ENCODE measurements around the gene HOXA5. TPM values are rescaled to one million over a fixed set of nuclear protein-coding genes. Genes with fewer than 3 reads are reported as not detected.

Gene HOXA5
- total RNA-seq (2021; ENCODE audit: unreplicated experiment), result 6.7 TPM
- polyA plus RNA-seq (2012), result 3.2 and 7.2 TPM in 2 replicates
- percentile 67 among the genes with signal in this experiment for Bru-seq, nascent RNA
- percentile 76 among the genes with signal in this experiment for BruChase-seq, experiment 1, labeled RNA remaining after a 6-hour chase
- BruChase-seq, experiment 2, labeled RNA remaining after a 2-hour chase, result percentile 89 among the genes with signal in this experiment
- long read RNA-seq, transcript HOXA5-201 (2 exons, 1,657 nt), result major isoform, 7 of 9 reads
- long read RNA-seq, partial matches to known transcripts, result 2 of 9 reads
- long read RNA-seq, other reads (novel, unspliced or antisense), result 0 of 9 reads

- no peak within 1 kb of the TSS for H3K4me3 ChIP-seq (replicated peaks in 1 of 2; ENCODE audit: low read depth in 1 of 2, low read length in 2 of 2)
- CTCF ChIA-PET, result no interaction called here
- H3K9ac ChIP-seq (ENCODE audit: low read length), result no peak within 1 kb of the TSS
- H3K4me1 ChIP-seq (ENCODE audit: control insufficient read depth in 1 of 2, insufficient read depth in 2 of 2, low read length in 2 of 2), result peaks cover 6 to 12% of the 10 kb centered on the region in 2 experiments; a peak in 3 of 4 replicates
- no peaks in the 10 kb centered on the region for H3K9me3 ChIP-seq (ENCODE audit: control insufficient read depth in 1 of 2, insufficient read depth in 1 of 2, low read depth in 1 of 2, low read length in 2 of 2)
- no peaks in the 10 kb centered on the region for H3K9me2 ChIP-seq (ENCODE audit: insufficient read depth)
- H2AFZ ChIP-seq (ENCODE audit: low read depth, low read length, poor library complexity, severe bottlenecking), result no peak within 1 kb of the TSS
- H3K27me3 ChIP-seq (ENCODE audit: insufficient read depth, low read length), result no peaks in the 10 kb centered on the region
- ATAC-seq (no peak), DNase-seq (ENCODE audit: low read depth, low spot score) (no peak)
- no peak within 1 kb of the TSS for H3K4me2 ChIP-seq (ENCODE audit: low read length)
- H3K27ac ChIP-seq (ENCODE audit: low read depth, low read length), result no peak within 1 kb of the TSS
- intact Hi-C loops (cut with micrococcal nuclease), result no loop called here
- RAD21 ChIA-PET (ENCODE audit: low non-redundant PET in 1 of 2, low total read pairs in 2 of 2, uncharacterized antibody in 2 of 2, unreplicated experiment in 2 of 2), result no interaction called here
- no peak for TF ChIP-seq EZH2 (IDR thresholded peaks at IDR 0.05)
- TF ChIP-seq RAD21 (IDR thresholded peaks at IDR 0.05; ENCODE audit: low read depth), result no peak
- TF ChIP-seq CTCF (IDR thresholded peaks at IDR 0.05 in 2 of 3, conservative IDR thresholded peaks at IDR 0.05 in 1 of 3; ENCODE audit: borderline replicate concordance in 1 of 3, insufficient read depth in 1 of 3, low read depth in 2 of 3, low read length in 2 of 3), result peak in 1 of 3 experiments; percentile 59; a peak in 2 of 6 replicates
- TF ChIP-seq FOSL1 (IDR thresholded peaks at IDR 0.05; ENCODE audit: low read depth), result no peak
- TF ChIP-seq, protein P1, sequence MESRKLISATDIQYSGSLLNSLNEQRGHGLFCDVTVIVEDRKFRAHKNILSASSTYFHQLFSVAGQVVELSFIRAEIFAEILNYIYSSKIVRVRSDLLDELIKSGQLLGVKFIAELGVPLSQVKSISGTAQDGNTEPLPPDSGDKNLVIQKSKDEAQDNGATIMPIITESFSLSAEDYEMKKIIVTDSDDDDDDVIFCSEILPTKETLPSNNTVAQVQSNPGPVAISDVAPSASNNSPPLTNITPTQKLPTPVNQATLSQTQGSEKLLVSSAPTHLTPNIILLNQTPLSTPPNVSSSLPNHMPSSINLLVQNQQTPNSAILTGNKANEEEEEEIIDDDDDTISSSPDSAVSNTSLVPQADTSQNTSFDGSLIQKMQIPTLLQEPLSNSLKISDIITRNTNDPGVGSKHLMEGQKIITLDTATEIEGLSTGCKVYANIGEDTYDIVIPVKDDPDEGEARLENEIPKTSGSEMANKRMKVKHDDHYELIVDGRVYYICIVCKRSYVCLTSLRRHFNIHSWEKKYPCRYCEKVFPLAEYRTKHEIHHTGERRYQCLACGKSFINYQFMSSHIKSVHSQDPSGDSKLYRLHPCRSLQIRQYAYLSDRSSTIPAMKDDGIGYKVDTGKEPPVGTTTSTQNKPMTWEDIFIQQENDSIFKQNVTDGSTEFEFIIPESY (IDR thresholded peaks at IDR 0.05; ENCODE audit: extremely low read depth, insufficient replicate concordance, low read length), result no peak
- TF ChIP-seq SIN3A (IDR thresholded peaks at IDR 0.05; ENCODE audit: low read depth), result no peak
- peaks cover 12% of the 10 kb centered on the region for H3K79me2 ChIP-seq (ENCODE audit: insufficient read depth, low read length)
- no TSS peak for BruUV-seq (replicated peaks)
- H4K20me1 ChIP-seq (ENCODE audit: insufficient read depth), result no peaks in the 10 kb centered on the region
- H3K36me3 ChIP-seq (ENCODE audit: control insufficient read depth in 1 of 2, insufficient read depth in 2 of 2, low read length in 2 of 2), result peaks cover 8 to 12% of the 10 kb centered on the region in 2 experiments; a peak in 3 of 4 replicates
- POLR2A ChIA-PET, result no interaction called here
Observed at GRCh38 chr7:27143023-27143949, at the start of gene HOXA5. Gene HOXA5 (minus strand): TSS chr7:27143681. CDS start chr7:27143607, 74 bp downstream.
